ENCODE data around the gene CLIP4.

The CLIP4 gene

DNA sequence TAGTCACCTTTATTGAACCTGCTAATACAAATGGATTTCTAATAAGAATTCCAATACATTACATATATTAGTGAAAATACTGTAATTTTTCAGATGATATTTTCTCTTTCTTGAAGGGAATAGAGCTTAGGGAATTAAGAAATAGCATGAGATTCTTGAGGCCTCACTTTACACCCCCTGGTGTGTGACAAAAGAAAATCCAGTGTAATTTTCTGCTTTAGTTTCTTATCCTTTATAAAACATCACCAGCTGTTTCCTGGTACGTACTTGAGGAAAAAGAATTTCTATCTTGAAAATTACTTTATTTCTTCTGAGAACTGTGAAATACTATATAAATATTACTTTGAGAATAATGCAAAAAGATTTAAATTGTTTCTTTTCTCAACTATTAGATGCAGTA is 71.6 kb downstream of the CLIP4 start:
- no peak for DNase-seq (ENCODE audit: low spot score)
- no peak for FAIRE-seq

DNA sequence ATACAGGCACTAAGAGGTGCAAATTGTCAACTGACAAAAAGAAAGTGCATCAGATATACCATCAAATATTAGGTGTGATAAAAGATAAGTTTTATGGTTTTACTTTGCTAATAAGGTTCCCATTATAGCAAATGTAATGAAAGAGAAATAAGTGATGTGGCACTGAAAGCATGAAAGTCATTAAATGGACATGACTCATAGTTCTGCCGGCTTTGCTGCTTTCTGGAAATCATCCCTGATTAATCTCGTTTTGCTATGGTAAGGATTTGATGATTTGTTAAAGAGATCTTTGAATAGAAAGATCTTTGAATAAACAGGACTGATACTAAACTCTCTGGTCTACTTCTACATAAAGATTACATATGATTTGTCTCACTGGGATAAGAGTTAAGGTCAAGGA is 72.7 kb downstream of the CLIP4 start:
- FAIRE-seq (no peak), DNase-seq (ENCODE audit: low spot score) (no peak)

DNA sequence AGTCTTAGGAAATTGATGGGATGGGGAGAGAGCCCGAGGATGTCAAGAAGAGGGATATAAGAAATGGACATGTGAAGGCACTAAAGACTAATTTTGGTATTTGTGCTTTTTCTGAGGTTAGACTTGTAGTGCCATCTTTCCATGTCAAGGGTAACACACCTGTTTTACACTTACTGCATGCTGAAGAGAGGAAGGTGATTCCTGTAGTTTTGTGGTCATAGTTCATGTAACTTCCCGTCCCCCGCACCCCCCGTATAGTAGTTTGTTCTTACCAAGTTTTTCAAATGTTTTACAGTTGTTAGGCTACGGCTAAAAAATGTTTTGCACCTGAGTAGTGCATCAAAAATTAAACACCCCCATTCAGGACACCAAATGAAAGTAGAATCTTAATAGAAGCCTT is 73.8 kb downstream of the CLIP4 start:
- DNase-seq (ENCODE audit: low spot score) (no peak), FAIRE-seq (no peak)

DNA sequence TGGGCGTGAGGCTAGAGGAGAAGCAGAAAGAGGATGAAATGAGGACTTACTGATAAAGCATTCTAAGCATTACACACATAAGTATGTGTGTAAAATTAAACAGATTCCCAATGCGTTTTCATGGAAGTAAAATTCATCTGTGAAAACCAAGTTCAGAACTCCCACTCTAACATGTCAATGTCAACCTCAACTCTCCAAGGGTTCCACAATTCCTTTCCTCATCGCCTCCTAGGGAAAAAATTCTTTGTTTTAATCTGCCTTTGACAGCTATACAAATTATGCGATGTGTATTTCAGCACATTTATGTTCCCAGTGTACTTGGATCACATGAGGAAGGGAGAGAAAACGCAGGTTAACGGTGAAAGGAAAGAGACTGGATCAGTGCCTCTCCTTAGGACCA is 76.6 kb downstream of the CLIP4 start:
- no peak for FAIRE-seq
- no peak for DNase-seq (ENCODE audit: low spot score)

DNA sequence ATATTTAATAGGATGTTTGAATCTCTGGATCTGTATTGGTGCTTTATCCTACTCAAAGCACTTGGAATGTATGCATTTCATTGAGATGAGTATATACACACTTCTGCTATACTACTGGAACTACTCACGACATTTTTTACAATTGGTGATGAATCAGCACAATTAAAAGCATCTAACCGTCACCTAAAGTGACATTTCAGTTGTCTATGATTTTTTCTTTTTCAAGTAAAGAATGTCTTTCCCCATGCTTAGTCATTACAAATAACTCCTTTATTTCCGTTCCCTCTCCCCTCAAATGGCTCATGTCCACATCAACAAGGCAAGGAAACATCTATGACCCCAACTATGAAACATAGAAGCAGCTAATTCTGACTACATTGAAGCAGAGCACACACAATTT is 77.3 kb downstream of the CLIP4 start:
- DNase-seq (ENCODE audit: low spot score): no peak
- no peak for FAIRE-seq

DNA sequence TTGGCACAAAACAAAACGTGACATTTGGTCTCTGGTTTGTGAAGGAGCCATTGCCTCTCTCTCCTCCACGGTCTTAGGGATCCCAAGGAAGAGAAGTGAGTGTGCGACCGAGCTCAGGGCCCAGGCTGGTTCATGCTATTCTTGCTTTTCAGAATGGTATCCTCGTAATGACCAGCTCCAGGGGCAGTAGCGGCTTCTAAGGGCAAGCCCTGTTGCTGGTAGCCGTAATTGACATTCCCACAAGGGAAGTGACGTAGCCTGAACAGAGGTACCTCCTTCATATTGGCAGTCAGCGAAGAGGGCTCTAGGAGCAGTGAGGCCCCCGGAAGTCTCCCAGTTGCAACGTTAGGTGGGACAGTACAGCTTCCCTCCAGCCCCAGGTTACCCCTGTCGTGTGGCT is 77.9 kb downstream of the CLIP4 start:
- no peak for FAIRE-seq
- DNase-seq (ENCODE audit: low spot score): no peak

DNA sequence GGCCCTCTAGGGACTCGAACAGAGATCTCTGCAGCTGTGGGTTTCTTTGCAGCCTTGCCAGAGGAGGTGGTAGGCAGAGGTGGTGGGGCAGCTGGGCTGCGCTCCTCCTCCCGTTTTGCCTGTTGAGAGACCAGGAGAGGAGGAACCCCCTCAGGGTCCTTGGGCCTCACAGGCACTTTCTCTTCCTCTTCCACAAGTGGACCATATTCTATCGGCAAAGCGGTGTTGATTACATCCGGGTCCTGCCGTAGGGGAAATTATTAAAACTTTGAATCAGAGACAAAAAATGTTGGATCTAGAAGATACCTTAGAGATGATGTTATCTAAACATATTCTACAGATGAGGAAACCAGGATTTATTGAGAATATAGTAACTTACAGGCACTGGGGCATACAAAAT is 78.5 kb downstream of the CLIP4 start:
- DNase-seq (ENCODE audit: low spot score): no peak
- FAIRE-seq: no peak

DNA sequence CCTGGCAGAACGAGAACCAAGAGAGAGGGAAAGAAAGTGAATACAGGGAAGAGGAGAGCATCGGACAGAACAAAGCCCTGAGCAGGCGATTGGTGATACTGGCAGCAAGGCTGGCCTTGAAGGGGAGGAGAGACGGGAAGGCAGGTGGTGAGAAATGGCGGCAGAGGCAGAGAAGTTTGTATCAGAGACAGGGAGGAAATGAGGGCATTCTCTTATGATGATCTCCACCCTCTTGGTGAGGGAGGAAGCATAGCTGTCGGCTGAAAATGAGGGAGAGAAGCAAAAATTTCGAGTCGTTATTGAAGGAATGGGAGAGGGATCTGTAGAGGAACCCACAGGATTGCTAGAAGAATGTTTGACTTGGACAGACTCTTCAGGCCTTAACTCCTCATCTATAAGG is 80.6 kb downstream of the CLIP4 start:
- no peak for DNase-seq (ENCODE audit: low spot score)
- no peak for FAIRE-seq

DNA sequence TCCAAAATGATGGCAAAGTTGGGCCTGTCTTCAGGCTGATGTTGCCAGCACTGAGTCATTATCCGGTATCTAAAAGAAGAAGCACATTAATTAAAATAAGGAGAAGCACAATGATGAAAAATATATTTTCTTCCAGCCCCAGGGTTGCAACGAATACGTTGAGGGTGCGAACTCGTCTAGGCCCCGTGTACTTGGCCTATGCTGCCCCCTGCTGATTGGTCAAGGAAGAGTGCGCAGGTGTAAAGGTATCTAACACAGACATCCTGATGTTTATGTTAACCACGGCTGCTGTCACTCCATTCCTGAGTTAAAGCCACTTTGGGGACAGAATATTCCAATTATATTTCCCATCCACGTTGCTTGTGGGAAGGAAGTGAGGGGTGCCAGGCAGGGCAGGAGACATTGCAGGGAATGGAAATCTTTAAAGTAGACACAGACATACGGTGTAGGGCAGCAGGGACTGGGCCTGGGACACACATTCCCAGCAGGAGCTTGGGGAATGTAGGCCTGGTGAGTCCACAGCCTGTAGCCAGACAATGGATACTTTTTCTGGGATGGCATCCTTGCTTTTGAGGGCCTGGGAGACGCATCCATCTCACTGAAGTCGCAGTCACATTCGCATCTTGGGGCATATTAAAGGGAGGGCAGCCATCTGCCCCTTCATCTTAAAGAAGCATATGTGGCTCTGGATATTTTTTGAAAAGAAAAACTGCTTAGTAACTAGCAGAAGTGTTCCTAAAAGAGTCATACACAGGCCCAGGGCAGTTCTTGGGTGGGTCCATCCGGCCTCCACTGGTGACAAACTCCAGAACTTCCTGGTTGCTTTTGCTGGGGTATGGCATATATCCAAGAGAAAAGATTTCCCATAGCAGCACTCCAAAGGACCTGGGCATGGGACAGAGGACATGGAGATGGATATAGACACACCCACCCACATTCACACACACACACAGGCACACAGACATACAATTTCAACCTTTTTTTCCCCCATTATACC is 81.9 kb downstream of the CLIP4 start:
- FAIRE-seq: peak; percentile 76
- DNase-seq (ENCODE audit: low spot score): peak; percentile 75

DNA sequence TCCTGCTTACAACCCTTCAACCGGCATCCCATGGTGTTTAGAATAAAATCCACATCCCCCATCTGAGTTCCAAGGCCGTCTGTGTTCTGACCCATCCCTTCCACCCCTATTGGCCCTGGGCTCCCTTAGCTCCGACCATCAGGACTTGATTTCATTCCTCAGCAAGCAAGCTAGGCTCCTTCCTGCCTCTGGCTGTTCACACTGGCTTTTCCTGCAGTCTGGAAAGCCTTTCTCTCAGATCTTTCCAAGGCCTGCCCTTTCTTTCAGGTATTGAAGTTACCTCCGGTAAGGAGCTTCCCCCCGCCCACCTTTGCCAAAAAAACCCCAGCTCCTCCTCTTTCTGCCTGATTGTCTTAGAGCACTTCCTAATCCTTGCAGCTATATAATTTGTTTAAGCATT is 86.8 kb downstream of the CLIP4 start:
- FAIRE-seq: no peak

DNA sequence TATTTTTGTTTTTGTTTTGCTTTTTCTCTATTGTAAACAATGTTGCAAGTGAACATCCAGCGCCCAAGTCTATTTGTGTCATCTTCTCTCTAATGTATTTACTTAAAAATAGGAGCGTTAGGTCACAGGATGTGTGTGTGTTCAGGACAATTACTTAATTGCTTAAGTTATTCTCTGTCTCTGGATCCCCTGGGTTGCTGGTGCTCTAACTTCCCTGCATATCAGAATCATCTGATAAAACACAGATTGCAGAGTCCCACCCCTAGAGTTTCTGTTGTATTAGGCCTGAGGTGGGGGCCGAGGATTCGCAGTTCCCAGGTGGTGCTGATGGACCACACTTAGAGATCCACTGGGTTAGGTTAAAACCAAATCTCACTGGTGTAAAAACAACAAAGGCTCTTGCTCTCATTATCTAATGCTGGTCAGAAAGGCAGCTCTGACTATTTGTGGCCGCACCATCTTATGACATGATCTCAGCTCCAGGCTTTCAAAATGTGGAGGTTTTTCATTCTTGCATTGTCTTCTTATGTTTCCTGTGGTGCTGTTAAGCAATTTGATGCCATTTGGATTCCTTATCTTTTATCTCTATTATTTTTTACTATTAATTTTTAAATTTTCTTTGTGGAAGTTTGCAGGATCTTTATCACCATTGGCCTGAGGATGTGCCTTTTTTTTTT is 87.7 kb downstream of the CLIP4 start:
- no peak for DNase-seq (ENCODE audit: low spot score)
- no peak for FAIRE-seq

More for the DNA sequence above, 86.8 kb downstream of the CLIP4 start:
- DNase-seq (ENCODE audit: low spot score): no peak

DNA sequence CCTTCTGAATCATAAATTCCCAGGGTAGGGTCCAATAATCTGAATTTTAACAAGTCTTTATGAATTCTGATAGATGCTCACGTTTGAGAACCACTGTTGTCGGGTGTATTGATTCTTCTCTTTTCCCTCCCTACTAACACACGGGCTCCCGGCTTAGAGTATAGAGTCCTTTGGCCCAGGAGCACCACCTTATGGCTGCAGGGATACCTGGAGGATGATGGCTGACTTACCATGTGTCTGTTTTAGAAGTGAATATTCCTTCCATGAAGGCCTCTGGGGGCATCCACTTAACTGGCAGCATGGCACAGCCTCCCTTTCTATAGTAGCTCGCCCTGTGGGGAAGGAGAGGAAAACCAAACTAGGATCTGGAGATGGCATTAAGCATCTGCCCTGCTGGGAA is 91.7 kb downstream of the CLIP4 start:
- no peak for DNase-seq (ENCODE audit: low spot score)
- FAIRE-seq: no peak

DNA sequence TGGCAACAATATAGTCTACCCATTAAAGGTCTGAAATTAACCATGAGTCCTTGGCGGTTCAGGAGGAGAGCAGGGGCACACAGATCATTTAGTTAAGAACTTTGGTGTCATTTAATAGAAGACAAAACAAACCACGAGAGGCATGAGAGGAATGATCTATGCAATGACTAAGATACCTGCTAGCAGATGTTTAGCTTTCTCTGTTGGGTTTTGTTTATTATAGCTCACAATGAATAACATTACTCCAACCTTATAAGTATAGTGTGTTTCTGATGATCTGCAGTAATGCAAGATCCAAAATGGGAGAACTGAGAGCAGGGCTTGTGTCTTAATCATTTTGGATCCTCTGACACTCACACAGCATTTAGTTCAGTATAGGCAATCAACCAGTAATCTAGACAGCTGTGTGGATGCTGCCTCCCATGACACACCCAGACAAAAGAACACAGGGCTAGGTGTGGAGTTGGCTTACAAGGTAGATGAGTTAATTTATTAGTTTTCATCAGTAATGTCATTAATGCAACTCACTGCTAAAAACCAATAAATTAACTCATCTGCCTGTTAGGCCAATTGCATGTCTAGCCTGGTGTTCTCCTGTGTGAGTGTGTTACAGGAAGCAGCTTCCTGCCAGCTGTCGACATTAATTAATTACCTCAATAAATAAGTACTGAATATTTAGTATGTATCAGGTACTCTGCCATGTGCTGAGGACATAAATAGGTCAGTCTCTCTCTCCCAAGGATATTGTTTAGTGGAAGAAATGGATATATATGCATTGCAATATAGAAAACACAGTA is 92.3 kb downstream of the CLIP4 start:
- FAIRE-seq (no peak), DNase-seq (ENCODE audit: low spot score) (no peak)

DNA sequence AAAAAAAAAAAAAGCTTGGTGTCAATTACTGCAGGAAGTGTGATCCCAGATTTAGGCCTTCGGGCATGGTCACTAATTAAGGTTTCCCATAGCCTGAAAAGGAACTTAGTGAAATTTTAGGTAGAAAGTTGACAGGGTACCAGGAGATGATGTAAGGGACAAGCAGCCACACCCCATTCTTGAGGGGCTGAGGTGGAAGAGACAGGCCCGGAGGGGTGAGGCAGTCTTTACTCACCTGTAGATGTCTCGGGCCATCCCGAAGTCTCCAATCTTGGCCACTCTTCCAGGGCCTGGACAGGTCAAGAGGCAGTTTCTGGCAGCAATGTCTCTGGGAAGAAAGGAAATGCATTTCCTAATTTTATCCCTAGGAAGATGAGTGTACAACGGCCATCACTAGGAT is 94.3 kb downstream of the CLIP4 start:
- DNase-seq (ENCODE audit: low spot score): no peak
- no peak for FAIRE-seq

DNA sequence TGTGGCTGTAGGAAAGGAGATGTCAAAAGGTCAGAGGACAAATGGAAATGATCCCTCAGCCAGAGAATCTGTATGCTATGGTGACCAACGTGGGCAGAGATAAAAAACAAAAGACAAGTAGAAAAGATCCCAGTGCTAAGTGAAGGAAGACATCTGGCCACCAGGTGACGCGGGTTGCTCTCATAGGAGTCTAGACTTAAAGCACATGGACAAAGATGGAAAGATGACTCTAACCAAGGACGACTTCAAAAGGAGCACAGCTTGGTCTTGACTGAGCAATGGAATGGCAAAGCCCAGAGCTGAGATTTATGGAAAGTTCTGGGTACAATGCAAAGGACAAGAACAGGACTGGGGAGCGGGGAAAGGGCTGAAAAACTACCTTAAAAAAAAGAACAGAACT is 96.8 kb downstream of the CLIP4 start:
- DNase-seq (ENCODE audit: low spot score) (no peak), FAIRE-seq (peak; percentile 58)

DNA sequence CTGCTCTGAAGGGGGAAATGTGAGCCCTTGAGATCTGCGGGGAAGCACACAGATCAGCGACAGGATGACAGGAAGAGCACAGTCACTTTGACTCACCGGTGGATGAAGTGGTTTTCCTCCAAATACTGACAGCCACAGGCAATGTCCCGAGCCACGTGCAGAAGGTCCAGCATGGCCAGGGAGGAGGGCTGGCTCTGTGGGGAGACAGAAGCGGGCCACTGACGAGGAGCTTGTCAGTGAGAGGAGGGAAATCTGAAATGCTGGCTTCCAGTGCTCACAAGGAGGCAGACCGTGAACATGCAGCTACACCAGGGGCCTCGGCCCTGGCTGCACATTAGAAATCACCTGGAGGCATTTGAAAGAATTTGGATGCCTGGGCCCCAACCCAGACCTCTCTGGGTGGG is 98.7 kb downstream of the CLIP4 start:
- no peak for FAIRE-seq
- no peak for DNase-seq (ENCODE audit: low spot score)

DNA sequence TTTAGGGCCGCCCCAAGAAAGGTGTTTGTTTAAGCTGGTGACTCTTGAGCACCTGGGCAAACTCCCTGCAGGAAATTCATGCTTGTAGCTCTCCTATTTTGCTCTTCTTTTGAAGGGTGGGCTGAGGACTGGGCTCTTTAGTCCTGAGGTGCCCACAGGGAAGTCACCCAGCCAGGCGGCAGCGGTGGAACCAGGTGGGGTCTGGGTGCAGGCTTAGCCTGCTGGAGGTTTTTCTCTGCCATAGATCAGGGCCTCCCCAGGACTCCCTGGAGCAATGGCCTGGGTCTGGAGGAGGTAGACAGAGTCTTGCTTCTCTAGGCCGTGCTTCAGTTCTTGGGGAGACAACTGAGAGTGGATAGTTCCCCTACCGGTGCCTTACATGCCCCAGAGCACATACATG is 99.9 kb downstream of the CLIP4 start:
- FAIRE-seq (no peak), DNase-seq (ENCODE audit: low spot score) (no peak)

DNA sequence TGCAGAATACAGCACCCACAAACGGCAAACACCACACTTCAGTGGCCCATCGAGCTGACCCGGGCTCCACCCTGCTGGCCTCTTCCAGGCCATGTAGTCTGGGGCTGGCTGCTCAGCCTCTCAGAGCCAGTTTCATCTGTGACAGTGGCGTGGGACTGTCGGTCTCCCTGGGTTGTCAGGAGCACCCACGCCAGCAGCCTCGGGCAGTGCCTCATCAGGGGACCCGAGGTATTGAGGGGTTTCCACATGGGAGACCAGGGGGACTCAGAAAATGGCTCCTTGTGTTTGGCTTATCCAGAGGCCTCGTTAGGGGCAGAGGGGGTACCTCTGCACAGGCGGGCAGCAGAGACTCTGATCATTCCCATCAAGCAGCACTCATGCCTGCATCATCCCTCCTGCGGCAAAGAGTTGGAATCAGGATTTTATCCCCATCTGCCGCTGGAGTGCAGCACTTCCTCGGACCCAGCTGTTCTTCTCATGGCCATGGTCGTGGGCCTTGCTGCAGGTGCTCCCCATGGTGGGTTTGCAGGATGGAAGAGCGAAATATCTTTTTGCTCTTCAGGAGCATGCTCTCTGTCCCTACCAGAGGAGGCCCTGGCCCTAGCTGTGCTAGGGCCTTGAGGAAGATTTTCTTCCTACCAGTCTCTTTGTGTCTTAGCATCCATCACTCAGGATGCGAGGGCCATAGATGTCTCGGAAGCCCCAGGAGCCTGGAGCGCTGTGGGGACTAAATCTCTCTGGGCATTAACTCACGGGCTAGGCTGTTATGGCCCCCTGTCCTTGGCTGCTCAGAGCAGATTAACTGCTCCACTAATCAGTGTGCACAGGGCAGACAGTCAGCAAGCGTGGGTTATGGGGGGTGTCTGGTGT is 100.8 kb downstream of the CLIP4 start:
- no peak for DNase-seq (ENCODE audit: low spot score)
- FAIRE-seq: no peak

DNA sequence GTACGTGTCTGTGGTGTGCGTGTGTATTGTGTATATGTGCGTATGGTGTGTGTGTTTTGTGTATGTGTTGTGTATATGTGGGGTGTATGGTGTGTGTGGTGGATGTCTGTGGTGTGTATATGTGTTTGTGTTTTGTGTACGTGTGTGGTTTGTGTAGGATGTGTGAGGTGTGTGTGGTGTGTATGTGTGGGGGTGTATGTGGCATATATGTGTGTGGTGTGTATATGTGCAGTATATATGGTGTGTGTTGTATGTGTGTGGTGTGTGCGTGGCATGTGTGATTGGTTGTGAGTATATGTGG is 101.3 kb downstream of the CLIP4 start:
- FAIRE-seq (peak; percentile 99), DNase-seq (ENCODE audit: low spot score) (no peak)

DNA sequence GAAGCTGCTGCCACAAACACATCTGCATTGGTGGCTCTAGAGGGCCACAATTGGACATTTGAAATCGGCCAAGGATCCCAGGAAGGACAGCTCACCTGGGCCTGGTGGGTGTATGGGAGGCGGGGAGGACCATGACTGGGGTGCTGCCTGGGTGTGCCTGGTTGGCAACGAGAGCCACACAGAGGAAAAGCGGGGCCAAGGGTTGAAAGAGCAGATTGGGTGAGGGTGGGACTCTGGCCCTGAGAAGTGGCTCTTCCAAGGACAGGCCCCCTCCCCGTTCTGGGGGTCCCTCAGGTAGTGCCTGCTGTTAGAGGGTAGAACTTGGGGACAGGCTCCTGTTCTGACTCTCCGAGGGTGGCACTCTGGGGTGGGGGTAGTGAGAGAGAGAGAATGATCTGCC is 102.9 kb downstream of the CLIP4 start:
- FAIRE-seq: no peak
- DNase-seq (ENCODE audit: low spot score): no peak

DNA sequence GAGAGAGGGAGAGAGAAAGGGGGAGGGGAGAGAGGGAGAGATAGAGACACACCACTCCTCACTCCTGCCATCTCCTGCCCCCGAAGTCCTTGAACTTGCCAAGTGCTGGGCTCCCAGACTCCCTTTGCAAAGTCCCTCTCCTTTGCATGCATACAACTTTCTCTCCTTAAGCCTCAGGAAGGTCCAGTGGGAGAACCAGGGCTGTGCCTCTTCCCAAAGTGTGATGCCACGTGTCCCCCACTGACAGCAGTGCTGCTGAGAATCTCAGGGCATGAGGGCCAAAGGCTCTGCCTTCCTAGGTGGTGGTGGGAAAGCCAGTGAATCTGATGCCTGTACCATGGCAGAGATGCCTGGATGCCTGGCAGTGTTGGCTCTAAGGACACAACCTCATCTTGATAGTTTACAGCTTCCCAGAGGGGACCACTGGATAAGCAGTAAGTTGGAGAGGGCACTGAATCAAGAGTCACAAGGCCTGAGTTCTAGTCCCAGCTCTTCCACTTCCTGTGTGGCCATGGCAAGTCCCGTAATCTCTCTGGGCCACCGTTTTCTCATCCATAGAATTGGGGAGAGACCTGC is 103.4 kb downstream of the CLIP4 start:
- FAIRE-seq (no peak), DNase-seq (ENCODE audit: low spot score) (no peak)
